Ectodermal cell (in vitro differentiated cells): Measurements from ENCODE around the gene FLNB.

Experiments used
- H3K27ac ChIP-seq: 2 replicates; pipeline ENCODE4 v1.7.0; 2013; ENCODE audit warnings: mild to moderate bottlenecking, low read depth, low read length; ENCODE audit not compliant: insufficient read depth, poor library complexity, severe bottlenecking
- H3K27me3 ChIP-seq: 2 replicates; pipeline ENCODE4 v1.7.0; 2013; ENCODE audit warnings: mild to moderate bottlenecking, low read length; ENCODE audit not compliant: insufficient read depth, control insufficient read depth, poor library complexity, severe bottlenecking
- H3K36me3 ChIP-seq: one replicate; pipeline ENCODE4 v1.7.0; 2013; ENCODE audit warnings: low read length; ENCODE audit not compliant: control insufficient read depth, insufficient read depth
- H3K4me1 ChIP-seq: one replicate; pipeline ENCODE4 v1.7.0; 2013; ENCODE audit warnings: low read length; ENCODE audit not compliant: control insufficient read depth, insufficient read depth
- H3K4me3 ChIP-seq: 2 replicates; pipeline ENCODE4 v1.7.0; 2013; ENCODE audit warnings: low read depth, low read length, control low read depth; ENCODE audit not compliant: insufficient read depth
- H3K9me3 ChIP-seq: 2 replicates; pipeline ENCODE4 v1.7.0; 2013; ENCODE audit warnings: mild to moderate bottlenecking, low read length, moderate library complexity; ENCODE audit not compliant: control insufficient read depth
- WGBS, 2 experiments: methylation state at CpG; one replicate each; pipeline ENCODE4 v1.1.7; 2013; ENCODE audit warnings: missing lambda C conversion rate in 2 of 2; 5-methylcytosine and 5-hydroxymethylcytosine counted together

Gene FLNB

DNA sequence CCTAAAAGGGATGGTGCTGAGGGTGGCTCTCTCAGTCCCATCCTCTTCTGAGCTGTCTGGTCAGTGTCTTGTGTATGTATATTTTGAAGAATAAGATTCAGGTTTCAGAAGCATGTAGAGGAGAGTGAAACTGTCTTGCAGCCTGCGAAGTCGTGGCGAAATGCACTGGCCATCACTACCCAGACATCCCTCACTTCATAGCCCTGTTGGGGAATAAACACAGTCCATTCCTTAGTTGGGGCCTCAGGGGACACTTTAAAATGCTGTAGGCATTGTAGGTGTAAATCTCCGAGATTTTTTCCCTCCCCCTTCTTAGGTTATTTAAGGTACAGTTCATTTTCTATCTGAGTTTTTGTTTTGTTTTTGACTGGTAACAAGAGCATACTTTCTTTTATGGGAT, 108.8 kb downstream of the FLNB start:
- Histone ChIP-seq H3K4me1 (no peaks in the 10 kb centered on the region), H3K4me3 (no peak overlapping the region), H3K9me3 (no peaks in the 10 kb centered on the region), H3K27me3 (no peaks in the 10 kb centered on the region), H3K36me3 (peaks cover 13% of the 10 kb centered on the region), H3K27ac (no peak overlapping the region)
- 94 to 96% methylated on average over 3 to 4 of the region's 4 CpGs for WGBS, 2 experiments

DNA sequence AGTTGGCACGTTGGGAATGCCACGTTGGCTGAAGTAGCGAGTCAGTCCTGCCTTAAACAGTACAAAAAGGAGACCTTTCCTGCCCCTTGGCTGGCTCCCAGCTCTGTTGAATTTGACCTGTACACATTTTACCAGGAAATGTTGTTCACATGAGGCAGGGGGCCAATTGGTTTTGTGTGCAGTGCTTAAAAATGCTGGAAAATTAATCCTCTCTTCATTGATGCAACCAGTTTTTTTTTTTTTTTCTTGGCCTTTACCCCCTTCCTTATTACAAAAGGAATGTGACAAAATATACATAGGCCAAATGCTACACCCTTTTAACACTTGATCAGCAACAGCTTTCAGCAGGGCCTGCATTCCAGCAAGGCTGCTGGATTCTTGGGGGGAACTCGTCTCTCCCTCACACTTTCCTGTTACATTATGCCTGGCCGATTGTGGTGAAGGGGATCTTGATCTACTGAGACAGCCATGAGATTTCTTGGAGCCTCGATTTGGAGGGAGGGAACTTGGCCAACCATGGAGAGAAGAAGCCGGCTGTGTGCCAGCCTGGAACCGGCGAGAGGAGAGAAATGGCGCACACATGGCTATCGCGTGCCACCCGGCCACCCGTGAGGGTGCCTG, 109.4 kb downstream of the FLNB start:
- Histone ChIP-seq H3K27me3 (no peaks in the 10 kb centered on the region), H3K4me1 (no peaks in the 10 kb centered on the region), H3K36me3 (peaks cover 8% of the 10 kb centered on the region), H3K9me3 (no peaks in the 10 kb centered on the region), H3K4me3 (no peak overlapping the region), H3K27ac (no peak overlapping the region)
- 94 to 96% methylated on average over 14 of the region's 14 CpGs for WGBS, 2 experiments

DNA sequence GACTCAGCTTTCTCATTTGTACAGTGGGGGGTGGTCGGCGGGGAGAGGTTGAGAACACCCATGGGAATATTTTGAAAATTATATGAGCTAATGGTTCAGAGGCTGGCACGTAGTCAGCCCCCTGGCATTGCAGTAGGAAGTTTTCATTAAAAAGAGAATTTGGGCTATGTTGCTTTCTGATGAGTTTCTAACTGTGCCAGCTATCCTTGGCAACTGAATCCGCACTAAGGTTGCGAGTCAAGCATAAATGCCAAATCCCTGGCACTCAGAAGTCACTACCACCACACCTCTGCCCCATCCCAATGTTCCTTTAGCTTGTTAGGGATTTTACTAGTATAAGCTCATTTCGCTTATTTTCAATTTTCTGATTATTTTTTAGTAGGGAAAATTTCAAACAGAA, 111.0 kb downstream of the FLNB start:
- Histone ChIP-seq H3K27ac (no peak overlapping the region), H3K36me3 (peaks cover 8% of the 10 kb centered on the region), H3K4me1 (no peaks in the 10 kb centered on the region), H3K4me3 (no peak overlapping the region), H3K9me3 (no peaks in the 10 kb centered on the region), H3K27me3 (no peaks in the 10 kb centered on the region)
- 92 to 96% methylated on average over 6 of the region's 6 CpGs for WGBS, 2 experiments

DNA sequence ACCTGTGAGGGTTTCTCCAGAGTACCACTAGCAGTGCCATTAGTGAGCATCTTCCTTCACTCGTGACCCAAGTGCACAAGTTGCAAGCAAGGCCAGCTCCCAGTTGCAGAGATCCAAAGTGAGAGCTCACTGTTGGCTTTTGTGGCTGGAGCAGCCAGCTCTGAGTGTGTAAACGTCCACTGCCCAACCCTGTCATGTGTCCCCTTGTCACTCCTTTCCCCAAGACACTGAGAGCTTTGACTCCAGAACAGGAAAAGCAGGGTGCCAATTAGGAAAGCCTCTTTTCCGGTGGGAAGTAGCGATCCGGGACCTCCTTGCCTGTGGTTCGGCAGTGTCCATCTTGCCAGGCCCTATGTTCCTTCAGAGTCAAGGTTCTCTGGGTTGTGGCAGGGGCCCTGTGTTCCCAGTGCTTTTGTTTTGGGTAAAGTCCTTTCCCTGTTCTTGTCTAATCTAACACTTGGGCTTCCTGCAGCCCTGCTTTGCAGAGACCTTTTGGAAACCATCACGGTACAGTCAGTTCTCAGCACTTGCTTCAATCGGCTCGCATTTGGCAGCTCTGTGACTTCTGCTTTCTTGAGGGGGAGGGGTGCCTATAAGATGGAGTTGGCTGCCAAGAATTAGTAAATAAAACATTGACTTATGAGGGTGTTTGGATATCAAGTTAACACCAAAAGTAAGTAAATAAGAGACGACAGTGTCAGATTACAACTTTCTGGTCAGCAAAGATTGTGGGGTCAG, 112.0 kb downstream of the FLNB start:
- H3K4me3 ChIP-seq, result no peak overlapping the region
- no peak overlapping the region for H3K27ac ChIP-seq
- H3K36me3 ChIP-seq, result peaks cover 8% of the 10 kb centered on the region
- no peaks in the 10 kb centered on the region for H3K4me1 ChIP-seq
- no peaks in the 10 kb centered on the region for H3K27me3 ChIP-seq
- no peaks in the 10 kb centered on the region for H3K9me3 ChIP-seq
- WGBS, 2 experiments, result 94 to 95% methylated on average over 10 of the region's 10 CpGs

DNA sequence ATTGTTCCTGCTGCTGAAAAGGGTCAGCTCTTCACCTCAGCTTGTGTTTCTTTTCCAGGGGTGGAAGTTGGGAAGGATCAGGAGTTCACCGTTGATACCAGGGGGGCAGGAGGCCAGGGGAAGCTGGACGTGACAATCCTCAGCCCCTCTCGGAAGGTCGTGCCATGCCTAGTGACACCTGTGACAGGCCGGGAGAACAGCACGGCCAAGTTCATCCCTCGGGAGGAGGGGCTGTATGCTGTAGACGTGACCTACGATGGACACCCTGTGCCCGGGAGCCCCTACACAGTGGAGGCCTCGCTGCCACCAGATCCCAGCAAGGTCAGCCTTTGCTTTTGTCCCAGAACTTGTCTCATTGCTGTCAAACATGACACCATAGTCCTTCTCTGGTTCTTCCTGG, 113.0 kb downstream of the FLNB start:
- H3K9me3 ChIP-seq, result no peaks in the 10 kb centered on the region
- no peak overlapping the region for H3K4me3 ChIP-seq
- no peak overlapping the region for H3K27ac ChIP-seq
- 94 to 95% methylated on average over 11 of the region's 11 CpGs for WGBS, 2 experiments
- H3K36me3 ChIP-seq, result peaks cover 8% of the 10 kb centered on the region
- H3K4me1 ChIP-seq, result no peaks in the 10 kb centered on the region
- H3K27me3 ChIP-seq, result no peaks in the 10 kb centered on the region

DNA sequence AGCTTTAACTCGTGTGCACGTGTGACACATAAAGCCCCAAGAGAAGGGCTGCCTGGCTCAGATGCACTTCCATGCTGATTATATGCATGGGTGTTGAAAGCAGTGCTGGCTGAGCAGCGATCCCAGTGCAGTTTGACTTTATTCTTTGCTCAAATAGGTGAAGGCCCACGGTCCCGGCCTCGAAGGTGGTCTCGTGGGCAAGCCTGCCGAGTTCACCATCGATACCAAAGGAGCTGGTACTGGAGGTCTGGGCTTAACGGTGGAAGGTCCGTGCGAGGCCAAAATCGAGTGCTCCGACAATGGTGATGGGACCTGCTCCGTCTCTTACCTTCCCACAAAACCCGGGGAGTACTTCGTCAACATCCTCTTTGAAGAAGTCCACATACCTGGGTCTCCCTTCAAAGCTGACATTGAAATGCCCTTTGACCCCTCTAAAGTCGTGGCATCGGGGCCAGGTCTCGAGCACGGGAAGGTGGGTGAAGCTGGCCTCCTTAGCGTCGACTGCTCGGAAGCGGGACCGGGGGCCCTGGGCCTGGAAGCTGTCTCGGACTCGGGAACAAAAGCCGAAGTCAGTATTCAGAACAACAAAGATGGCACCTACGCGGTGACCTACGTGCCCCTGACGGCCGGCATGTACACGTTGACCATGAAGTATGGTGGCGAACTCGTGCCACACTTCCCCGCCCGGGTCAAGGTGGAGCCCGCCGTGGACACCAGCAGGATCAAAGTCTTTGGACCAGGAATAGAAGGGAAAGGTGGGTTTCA, 114.9 kb downstream of the FLNB start:
- Histone ChIP-seq H3K27me3 (no peaks in the 10 kb centered on the region), H3K36me3 (peaks cover 8% of the 10 kb centered on the region), H3K27ac (no peak overlapping the region), H3K4me1 (no peaks in the 10 kb centered on the region), H3K4me3 (no peak overlapping the region), H3K9me3 (no peaks in the 10 kb centered on the region)
- WGBS, 2 experiments, result 96 to 97% methylated on average over 41 of the region's 41 CpGs

DNA sequence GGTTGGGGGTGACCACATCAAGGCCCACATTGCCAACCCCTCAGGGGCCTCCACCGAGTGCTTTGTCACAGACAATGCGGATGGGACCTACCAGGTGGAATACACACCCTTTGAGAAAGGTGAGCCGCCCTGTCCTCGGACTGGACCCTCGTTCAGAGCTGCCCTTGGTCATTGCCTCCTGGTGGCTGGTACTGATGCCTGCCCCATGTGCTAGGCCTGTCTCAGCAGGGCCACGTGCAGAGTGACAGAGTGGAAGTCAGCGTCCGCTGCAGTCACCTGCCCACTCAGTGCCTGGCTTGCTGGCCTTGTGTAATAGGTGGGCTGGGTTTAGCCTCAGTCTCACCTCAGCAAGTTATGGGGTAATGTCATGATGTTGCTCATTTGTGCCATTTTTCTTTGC, 116.2 kb downstream of the FLNB start:
- WGBS, 2 experiments, result 95% methylated on average over 8 of the region's 8 CpGs
- H3K27ac ChIP-seq, result no peak overlapping the region
- no peak overlapping the region for H3K4me3 ChIP-seq
- no peaks in the 10 kb centered on the region for H3K9me3 ChIP-seq
- peaks cover 8% of the 10 kb centered on the region for H3K36me3 ChIP-seq
- H3K4me1 ChIP-seq, result no peaks in the 10 kb centered on the region
- no peaks in the 10 kb centered on the region for H3K27me3 ChIP-seq

DNA sequence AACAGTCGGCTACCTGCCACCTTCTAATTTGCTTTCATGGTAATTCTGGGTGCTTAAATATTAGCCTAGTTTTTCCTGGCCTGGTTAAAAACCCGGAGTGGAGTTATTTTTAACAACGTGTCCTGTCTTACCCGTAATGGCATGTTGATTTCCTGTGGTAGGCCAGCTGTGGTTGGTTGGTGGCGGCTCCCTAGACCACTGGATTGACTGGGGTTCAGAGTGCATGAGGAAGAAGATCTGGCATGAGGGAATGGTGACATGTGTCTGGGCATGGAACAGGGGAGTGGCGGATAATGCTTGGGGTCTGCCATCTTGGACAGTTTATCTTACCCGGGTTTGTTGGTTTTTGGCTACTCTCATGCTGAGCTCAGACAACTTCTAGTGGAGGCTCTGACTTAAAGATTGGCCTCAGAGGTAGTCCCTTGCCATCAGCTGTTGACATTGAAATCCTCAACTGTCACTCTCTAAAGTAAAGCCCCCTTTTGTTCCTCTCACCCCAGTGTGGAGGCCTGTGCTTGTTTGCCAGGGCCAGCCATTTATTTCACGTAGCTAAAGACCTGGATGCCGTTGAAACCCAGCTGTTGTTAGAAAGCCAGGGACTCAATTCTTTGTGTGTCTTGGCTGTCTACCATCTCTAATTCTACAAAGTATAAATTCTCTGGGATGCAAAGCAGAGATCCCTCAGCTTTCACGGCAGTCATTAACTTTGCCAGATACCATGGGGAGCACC, 121.0 kb downstream of the FLNB start:
- 92 to 93% methylated on average over 10 of the region's 10 CpGs for WGBS, 2 experiments
- Histone ChIP-seq H3K4me3 (no peak overlapping the region), H3K9me3 (no peaks in the 10 kb centered on the region), H3K4me1 (no peaks in the 10 kb centered on the region), H3K27me3 (no peaks in the 10 kb centered on the region), H3K36me3 (no peaks in the 10 kb centered on the region), H3K27ac (no peak overlapping the region)

DNA sequence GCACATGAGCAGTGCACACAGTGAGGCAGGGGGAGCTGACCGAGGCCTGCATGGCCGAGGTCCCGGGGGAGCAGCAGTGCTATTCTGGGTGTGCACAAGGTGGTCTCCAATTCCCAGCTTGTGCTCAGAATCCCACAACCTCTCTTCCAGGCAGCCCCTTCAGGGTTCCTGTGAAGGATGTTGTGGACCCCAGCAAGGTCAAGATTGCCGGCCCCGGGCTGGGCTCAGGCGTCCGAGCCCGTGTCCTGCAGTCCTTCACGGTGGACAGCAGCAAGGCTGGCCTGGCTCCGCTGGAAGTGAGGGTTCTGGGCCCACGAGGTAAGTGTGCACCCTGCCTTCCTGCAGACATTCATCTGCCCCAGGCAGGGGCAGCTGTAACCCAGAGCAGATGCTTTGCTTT, 122.4 kb downstream of the FLNB start:
- H3K4me3 ChIP-seq, result no peak overlapping the region
- no peaks in the 10 kb centered on the region for H3K36me3 ChIP-seq
- 93 to 95% methylated on average over 11 of the region's 11 CpGs for WGBS, 2 experiments
- H3K9me3 ChIP-seq, result no peaks in the 10 kb centered on the region
- no peaks in the 10 kb centered on the region for H3K27me3 ChIP-seq
- no peak overlapping the region for H3K27ac ChIP-seq
- no peaks in the 10 kb centered on the region for H3K4me1 ChIP-seq
